Thoracic aorta (tissue), 2 donors: ENCODE results near the gene TFE3. TPM values are rescaled to one million over a fixed set of nuclear protein-coding genes. Genes with fewer than 3 reads are reported as not detected.

ENCODE experiments used
- ATAC-seq: fragments of 150-250 bp; one replicate; pipeline ENCODE4 v1.8.0; 2017; ENCODE audit warnings: low read depth; ENCODE audit not compliant: insufficient number of reproducible peaks, low FRiP score
- DNase-seq: peaks from one replicate; pipeline ENCODE4 v3.0.0-alpha.2; 2020; ENCODE audit warnings: low spot score
- H3K27ac ChIP-seq, 2 donors: fragments of 200-600 bp; sonication (generic); 1 replicate in 1 of 2; 2 replicates in 1 of 2; pipeline ENCODE4 v1.5.1; 2016; ENCODE audit warnings: mild to moderate bottlenecking in 2 of 2, moderate library complexity in 2 of 2
- H3K27me3 ChIP-seq: fragments of 200-600 bp; sonication (generic); replicated peaks from 2 replicates; pipeline ENCODE4 v1.6.0; 2016; ENCODE audit warnings: mild to moderate bottlenecking; ENCODE audit not compliant: insufficient read depth
- H3K36me3 ChIP-seq: fragments of 200-600 bp; sonication (generic); one replicate; pipeline ENCODE4 v1.5.1; 2016
- H3K4me1 ChIP-seq, 2 donors: fragments of 200-600 bp; sonication (generic); 1 replicate in 1 of 2; 2 replicates in 1 of 2; pipeline versions ENCODE4 v1.5.1 to v1.6.0; 2016; ENCODE audit warnings: low read depth in 2 of 2, mild to moderate bottlenecking in 1 of 2; ENCODE audit not compliant: control insufficient read depth in 1 of 2
- H3K4me3 ChIP-seq: fragments of 200-600 bp; sonication (generic); 2 replicates; pipeline ENCODE4 v1.5.1; 2016; ENCODE audit warnings: mild to moderate bottlenecking
- H3K9me3 ChIP-seq: fragments of 200-600 bp; sonication (generic); 2 replicates; pipeline ENCODE4 v1.5.1; 2016
- total RNA-seq, 2 donors: library from RNA; depleted of rRNA; stranded (reverse); fragments of >200 nt; gene quantifications; one replicate each; pipeline versions ENCODE4 v1.1.0 to v1.2.3, GENCODE V29; 2016
- TF ChIP-seq, protein P1 (sequence below): fragments of 200-600 bp; sonication (generic); IDR thresholded peaks from one replicate; pipeline ENCODE4 v1.5.1; 2019; ENCODE audit warnings: antibody characterized with exemption

Gene TFE3
- total RNA-seq, 2 donors from 2014 or later: 83.8 to 106 TPM

- peaks cover 6% of the 10 kb centered on the region for H3K36me3 ChIP-seq
- H3K27ac ChIP-seq: no peak overlapping the region
- no peaks in the 10 kb centered on the region for H3K27me3 ChIP-seq
- DNase-seq (no peak), ATAC-seq (no peak)
- no peaks in the 10 kb centered on the region for H3K9me3 ChIP-seq
- H3K4me1 ChIP-seq: peaks cover 0 to 8% of the 10 kb centered on the region in 2 donors
- H3K4me3 ChIP-seq: no peak overlapping the region
- TF ChIP-seq, protein P1, sequence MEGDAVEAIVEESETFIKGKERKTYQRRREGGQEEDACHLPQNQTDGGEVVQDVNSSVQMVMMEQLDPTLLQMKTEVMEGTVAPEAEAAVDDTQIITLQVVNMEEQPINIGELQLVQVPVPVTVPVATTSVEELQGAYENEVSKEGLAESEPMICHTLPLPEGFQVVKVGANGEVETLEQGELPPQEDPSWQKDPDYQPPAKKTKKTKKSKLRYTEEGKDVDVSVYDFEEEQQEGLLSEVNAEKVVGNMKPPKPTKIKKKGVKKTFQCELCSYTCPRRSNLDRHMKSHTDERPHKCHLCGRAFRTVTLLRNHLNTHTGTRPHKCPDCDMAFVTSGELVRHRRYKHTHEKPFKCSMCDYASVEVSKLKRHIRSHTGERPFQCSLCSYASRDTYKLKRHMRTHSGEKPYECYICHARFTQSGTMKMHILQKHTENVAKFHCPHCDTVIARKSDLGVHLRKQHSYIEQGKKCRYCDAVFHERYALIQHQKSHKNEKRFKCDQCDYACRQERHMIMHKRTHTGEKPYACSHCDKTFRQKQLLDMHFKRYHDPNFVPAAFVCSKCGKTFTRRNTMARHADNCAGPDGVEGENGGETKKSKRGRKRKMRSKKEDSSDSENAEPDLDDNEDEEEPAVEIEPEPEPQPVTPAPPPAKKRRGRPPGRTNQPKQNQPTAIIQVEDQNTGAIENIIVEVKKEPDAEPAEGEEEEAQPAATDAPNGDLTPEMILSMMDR: no peak
These were observed 46.2 kb downstream of the TFE3 start for GRCh38 chrX:48996969-48997368.

- no peaks in the 10 kb centered on the region for H3K9me3 ChIP-seq
- no peak overlapping the region for H3K4me3 ChIP-seq
- TF ChIP-seq, protein P1: no peak
- no peaks in the 10 kb centered on the region for H3K27me3 ChIP-seq
- H3K27ac ChIP-seq: no peak overlapping the region
- H3K4me1 ChIP-seq: no peaks in the 10 kb centered on the region
- no peak for DNase-seq
- ATAC-seq: no peak
- H3K36me3 ChIP-seq: peaks cover 18% of the 10 kb centered on the region
These were observed 50.8 kb downstream of the TFE3 start for GRCh38 chrX:48992341-48992740.

GRCh38 chrX:48989483-48989882 lies 53.7 kb downstream of the TFE3 start:
- H3K4me1 ChIP-seq: no peaks in the 10 kb centered on the region
- TF ChIP-seq, protein P1: no peak
- ATAC-seq: no peak
- no peak overlapping the region for H3K4me3 ChIP-seq
- H3K27me3 ChIP-seq: no peaks in the 10 kb centered on the region
- H3K9me3 ChIP-seq: no peaks in the 10 kb centered on the region
- peaks cover 16% of the 10 kb centered on the region for H3K36me3 ChIP-seq
- DNase-seq: no peak
- H3K27ac ChIP-seq: no peak overlapping the region

GRCh38 chrX:48983896-48984295 lies 59.3 kb downstream of the TFE3 start:
- ATAC-seq (no peak), DNase-seq (no peak)
- Histone ChIP-seq H3K4me3 (no peak overlapping the region), H3K27ac (no peak overlapping the region), H3K27me3 (no peaks in the 10 kb centered on the region), H3K9me3 (no peaks in the 10 kb centered on the region), H3K36me3 (peaks cover 28% of the 10 kb centered on the region), H3K4me1 (no peaks in the 10 kb centered on the region)
- TF ChIP-seq, protein P1: no peak

DNA sequence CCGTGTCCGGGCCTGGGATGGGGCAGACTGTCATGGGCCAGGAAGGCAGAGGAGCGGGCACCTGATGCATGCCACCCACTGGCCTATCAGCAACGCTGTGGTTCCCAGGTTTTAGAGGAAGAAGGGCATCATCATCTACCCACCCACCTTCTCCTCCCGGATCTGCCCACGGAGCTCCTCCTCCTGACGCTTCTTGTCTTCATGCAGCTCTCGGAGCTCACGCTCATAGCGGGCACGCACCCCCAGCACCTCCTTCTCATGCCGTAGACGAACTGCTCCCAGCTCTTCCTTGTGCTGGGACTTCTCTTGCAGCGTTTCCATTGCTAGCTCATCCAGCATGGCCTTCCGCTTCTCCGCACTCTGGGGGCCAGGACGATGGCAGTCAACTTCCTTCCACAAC lies 60.1 kb downstream of the TFE3 start:
- TF ChIP-seq, protein P1: no peak
- no peak for DNase-seq
- ATAC-seq: no peak
- peaks cover 26% of the 10 kb centered on the region for H3K36me3 ChIP-seq
- H3K4me3 ChIP-seq: no peak overlapping the region
- H3K4me1 ChIP-seq: no peaks in the 10 kb centered on the region
- H3K27me3 ChIP-seq: no peaks in the 10 kb centered on the region
- H3K27ac ChIP-seq: no peak overlapping the region
- no peaks in the 10 kb centered on the region for H3K9me3 ChIP-seq
